GM03348 (cell line): ENCODE measurements around the gene SPART.
"Not testable (repeated sequence)": the region's sequence is repeated elsewhere in the genome, so short reads cannot be mapped to it uniquely, and the experiment has no call there.

Experiments used
- DNase-seq: peaks from one replicate; pipeline ENCODE4 v3.0.0; 2012; ENCODE audit warnings: low spot score

Gene SPART

DNA sequence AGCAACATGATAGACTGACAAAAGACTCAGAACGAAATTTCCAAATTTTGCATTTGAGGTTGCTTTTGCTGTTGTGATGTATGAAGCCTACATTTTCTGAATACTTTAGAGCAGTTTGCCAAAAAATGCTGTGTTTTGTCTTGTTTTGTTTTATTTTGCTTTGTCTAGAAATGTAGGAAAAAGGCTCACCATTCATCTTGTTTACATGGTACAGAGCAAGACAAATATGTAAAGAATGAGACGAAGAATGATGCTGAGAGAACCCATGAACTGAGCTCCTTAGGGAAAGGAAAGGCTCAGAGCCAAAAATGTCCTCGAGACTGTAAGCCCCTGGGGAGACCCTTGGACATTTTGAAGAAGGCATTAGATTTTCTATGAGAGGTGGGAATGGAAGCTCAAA, 6.8 kb upstream of the SPART start:
- no peak for DNase-seq

GRCh38 chr13:36352350-36352749, 6.2 kb upstream of the SPART start:
- DNase-seq = peak; percentile 24

- DNase-seq = no peak
Observed at GRCh38 chr13:36347531-36348210, 1.5 kb upstream of the SPART start.

GRCh38 chr13:36345438-36346221, 564 bp downstream of the SPART start:
- peak; percentile 55 for DNase-seq

DNA sequence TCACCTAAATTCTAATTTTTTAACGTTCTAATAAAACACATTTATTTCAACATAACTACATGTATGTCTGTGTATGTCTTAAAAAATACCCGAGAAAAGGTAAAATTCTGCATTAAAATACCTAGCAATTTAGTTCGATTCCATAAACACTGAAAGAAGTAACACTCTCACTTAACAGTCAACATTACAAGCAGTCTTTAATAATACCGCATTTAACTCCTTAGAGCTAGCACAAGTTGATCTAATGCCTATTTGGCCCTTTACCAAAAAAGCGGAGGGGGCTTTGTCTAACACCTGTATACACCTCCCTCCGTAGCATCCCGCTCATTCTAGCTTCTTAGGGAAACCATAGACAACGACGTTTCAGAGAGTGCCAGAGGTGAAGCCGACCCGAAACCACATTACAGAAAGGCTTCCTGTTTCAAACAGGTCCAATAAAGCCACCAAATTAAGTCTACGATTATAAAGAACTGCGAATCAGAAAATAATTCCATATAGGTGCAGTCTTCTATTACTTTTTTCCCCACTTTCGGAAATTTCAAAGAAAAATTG, 1.2 kb downstream of the SPART start:
- no peak for DNase-seq

DNA sequence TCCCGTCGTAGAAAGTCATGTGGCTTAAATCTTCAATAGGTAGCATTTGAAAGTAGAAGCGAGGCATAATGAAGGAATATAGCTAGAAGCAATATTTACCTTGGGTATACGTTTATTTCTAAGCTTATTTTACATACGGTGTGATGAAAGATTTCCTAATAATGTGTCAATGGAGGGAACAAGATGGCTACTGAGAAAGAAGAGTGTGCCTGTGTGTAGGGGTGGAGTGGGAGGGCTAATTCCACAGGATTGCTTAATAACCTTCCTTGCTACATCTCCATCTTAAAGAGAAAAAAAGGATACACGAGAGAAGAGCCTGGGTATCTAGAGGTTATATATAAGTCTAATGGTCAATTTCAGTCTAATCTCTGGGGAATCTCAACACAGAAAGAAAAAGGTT, 2.0 kb downstream of the SPART start:
- DNase-seq = peak; percentile 51

DNA sequence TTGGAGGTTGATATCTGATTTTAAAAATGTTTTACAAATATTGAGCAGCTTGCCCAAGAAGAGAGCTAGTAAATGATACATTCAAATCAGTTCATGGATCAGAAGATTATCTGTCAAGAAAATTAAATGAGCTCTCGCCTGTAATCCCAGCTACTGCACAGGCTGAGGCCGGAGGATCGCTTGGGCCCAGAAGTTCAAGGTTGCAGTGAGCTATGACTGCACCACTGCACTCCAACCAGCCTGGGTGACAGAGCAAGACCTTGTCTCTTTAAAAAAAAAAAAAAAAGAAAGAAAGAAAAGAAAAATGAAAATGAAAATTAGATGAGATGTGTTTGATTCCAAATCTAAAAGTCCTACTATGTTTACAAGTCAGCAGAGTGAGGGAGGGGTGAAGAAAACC, 2.4 kb downstream of the SPART start:
- DNase-seq = no peak

- no peak for DNase-seq
Observed at GRCh38 chr13:36342715-36343114, 3.5 kb downstream of the SPART start.

DNA sequence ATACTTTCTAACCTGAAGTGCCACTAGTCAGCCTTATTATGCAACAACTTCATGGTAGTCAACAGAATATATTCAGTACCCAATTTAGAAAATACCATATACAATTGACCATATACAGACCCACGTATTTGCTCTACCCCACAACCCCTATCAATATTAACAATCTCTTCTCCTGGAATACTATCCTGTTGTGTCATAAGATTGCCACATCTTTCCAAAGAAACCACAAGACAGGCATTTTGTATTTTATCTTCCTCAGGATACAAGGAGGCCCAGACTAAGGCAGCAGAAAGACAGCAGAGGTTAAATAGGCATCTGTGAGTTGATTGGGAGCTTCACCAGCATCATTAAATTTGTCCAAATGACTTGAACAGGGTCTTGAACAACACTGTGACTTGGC, 4.5 kb downstream of the SPART start:
- peak; percentile 21 for DNase-seq

GRCh38 chr13:36339600-36340155, 6.5 kb downstream of the SPART start:
- DNase-seq = no peak

GRCh38 chr13:36337938-36338641, 8.1 kb downstream of the SPART start:
- no peak for DNase-seq

DNA sequence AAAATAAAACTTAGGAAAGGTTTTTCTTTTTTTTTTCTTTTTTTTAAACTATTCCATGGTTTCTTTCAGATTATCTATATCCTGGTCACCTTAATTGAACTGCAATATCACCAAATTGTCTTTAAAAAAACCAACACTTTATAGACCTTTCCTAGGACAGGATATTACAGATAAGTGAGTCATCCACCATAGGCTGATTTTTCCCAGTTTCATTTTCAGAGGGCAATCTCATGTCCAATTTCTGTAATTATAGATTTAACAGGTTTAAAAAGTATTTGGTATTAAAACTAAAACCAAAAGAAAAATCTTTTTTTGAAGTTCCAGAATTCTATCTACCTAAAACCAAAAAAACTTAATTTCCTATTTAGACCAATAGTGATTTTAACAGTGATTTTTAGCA, 13.2 kb downstream of the SPART start:
- DNase-seq = peak; percentile 31

GRCh38 chr13:36332255-36332654, 13.9 kb downstream of the SPART start:
- DNase-seq = not testable (repeated sequence)

- DNase-seq = no peak
Observed at GRCh38 chr13:36331280-36331679, 14.9 kb downstream of the SPART start.

- no peak for DNase-seq
Observed at GRCh38 chr13:36329361-36329760, 16.8 kb downstream of the SPART start.

GRCh38 chr13:36328821-36329220, 17.4 kb downstream of the SPART start:
- DNase-seq = no peak

DNA sequence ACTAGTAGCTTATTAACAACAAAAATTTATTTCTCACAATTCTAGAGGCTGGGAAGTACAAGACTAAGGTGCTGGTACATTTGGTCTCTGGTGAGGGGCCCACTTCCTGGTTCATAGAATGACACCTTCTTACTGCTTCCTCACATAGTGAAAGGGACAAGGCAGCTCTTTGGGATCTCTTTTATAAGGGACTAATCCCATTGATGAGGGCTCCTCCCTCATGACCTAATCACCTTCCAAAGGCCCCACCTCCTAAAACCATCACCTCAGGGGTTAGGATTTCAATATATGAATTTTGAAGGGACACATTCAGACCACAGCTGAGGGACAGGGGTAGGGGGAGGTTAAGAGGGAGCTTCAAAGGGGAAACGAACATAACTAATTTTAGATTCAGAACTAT, 20.3 kb downstream of the SPART start:
- no peak for DNase-seq

- not testable (repeated sequence) for DNase-seq
Observed at GRCh38 chr13:36324881-36325280, 21.3 kb downstream of the SPART start.

- peak; percentile 35 for DNase-seq
Observed at GRCh38 chr13:36323951-36324566, 22.1 kb downstream of the SPART start.

DNA sequence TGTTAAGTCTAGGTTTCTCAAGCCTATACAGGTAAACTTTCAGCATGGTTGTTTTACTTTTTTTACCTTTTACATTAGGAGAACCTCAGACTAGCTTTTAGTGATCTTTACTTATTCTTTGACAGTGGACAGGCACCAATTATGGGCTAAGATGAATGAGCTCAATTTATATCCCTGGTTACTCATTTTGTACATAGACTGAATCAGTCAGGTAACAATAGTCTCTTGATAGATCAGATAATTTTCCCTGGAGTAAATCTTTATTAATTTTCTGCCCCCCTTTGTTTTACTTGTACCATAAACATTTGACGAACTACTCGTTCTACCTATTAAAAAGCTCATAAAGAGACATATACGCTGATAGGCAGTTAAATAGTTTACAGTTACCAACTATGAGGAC, 22.8 kb downstream of the SPART start:
- no peak for DNase-seq

DNA sequence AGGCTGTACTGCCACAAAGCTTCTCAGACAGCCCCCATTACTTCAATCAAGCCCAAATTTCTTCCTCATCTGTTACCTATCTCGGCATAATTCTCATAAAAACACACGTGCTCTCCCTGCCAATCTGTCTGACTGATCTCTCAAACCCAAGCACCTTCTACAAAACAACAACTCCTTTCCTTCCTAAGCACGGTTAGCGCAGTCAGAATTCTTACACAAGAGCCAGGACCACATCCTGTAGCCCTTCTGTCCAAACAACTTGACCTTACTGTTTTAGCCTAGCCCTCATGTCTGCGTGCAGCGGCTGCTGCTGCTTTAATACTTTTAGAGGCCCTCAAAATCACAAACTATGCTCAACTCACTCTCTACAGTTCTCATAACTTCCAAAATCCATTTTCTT, 26.4 kb downstream of the SPART start:
- DNase-seq = not testable (repeated sequence)
